SK-N-SH (cell line): ENCODE results near the gene CASP6. TPM values are rescaled to one million over a fixed set of nuclear protein-coding genes. Genes with fewer than 3 reads are reported as not detected.

Experiments used
- CTCF ChIA-PET: fragments of 300-600, 350-600 bp; formaldehyde crosslinking; extraction: SDS; loops from one replicate; lab custom pipeline; 2021; lab: Yijun Ruan, JAX
- POLR2A ChIA-PET: fragments of 350-600 bp; sonication (Branson Sonifier 250); formaldehyde crosslinking; extraction: SDS; loops from one replicate; lab custom pipeline; 2020; ENCODE audit warnings: antibody characterized with exemption, inconsistent platforms; lab: Yijun Ruan, JAX
- DNase-seq: peaks from one replicate; pipeline ENCODE4 v3.0.0; 2012
- H2AFZ ChIP-seq: fragments of 200-600 bp; sonication (generic); 2 replicates; pipeline ENCODE4 v1.8.1; 2016; ENCODE audit warnings: antibody characterized with exemption, mild to moderate bottlenecking, low read depth
- H3F3A ChIP-seq: fragments of 200-600 bp; sonication (generic); replicated peaks from 2 replicates; pipeline ENCODE3; 2016; ENCODE audit warnings: antibody characterized with exemption, mild to moderate bottlenecking; ENCODE audit not compliant: insufficient read depth
- H3K27ac ChIP-seq, 2 experiments: fragments of 200-500 bp in 1 of 2; fragments of 200-600 bp in 1 of 2; sonication (Bioruptor generic) in 1 of 2; sonication (generic), shearing (Covaris generic) in 1 of 2; 2 replicates each; pipeline versions ENCODE4 v1.5.1 to v1.6.1; 2014 to 2016; ENCODE audit warnings: low read depth in 2 of 2, inconsistent platforms in 1 of 2, low read length in 1 of 2, mild to moderate bottlenecking in 1 of 2, mixed read lengths in 1 of 2
- H3K27me3 ChIP-seq: fragments of 200-600 bp; sonication (generic), shearing (Covaris generic); 2 replicates; pipeline ENCODE4 v1.6.1; 2016; ENCODE audit warnings: mixed run types; ENCODE audit not compliant: insufficient read depth
- H3K36me3 ChIP-seq, 2 experiments: fragments of 200-500 bp in 1 of 2; fragments of 200-600 bp in 1 of 2; sonication (Bioruptor generic) in 1 of 2; sonication (generic) in 1 of 2; replicated peaks in 1 of 2; 2 replicates each; pipeline versions ENCODE3 to v1.5.1; 2014 to 2016; ENCODE audit warnings: low read length in 1 of 2, mild to moderate bottlenecking in 1 of 2; ENCODE audit not compliant: insufficient read depth in 2 of 2, control insufficient read depth in 1 of 2
- H3K4me1 ChIP-seq, 2 experiments: fragments of 200-500 bp in 1 of 2; fragments of 200-600 bp in 1 of 2; sonication (Bioruptor generic) in 1 of 2; sonication (generic), shearing (Covaris generic) in 1 of 2; 2 replicates each; pipeline versions ENCODE4 v1.5.1 to v1.6.1; 2014 to 2016; ENCODE audit warnings: low read depth in 1 of 2, low read length in 1 of 2, mixed run types in 1 of 2; ENCODE audit not compliant: insufficient read depth in 2 of 2, control insufficient read depth in 1 of 2
- H3K4me2 ChIP-seq: fragments of 200-600 bp; sonication (generic), shearing (Covaris generic); 2 replicates; pipeline ENCODE4 v1.6.1; 2017; ENCODE audit warnings: mixed run types
- H3K4me3 ChIP-seq, 2 experiments: fragments of 200-500 bp in 1 of 2; fragments of 200-600 bp in 1 of 2; sonication (Bioruptor generic) in 1 of 2; sonication (generic), shearing (Covaris generic) in 1 of 2; 2 replicates each; pipeline versions ENCODE4 v1.5.1 to v1.8.1; 2014 to 2016; ENCODE audit warnings: low read depth in 2 of 2, inconsistent platforms in 1 of 2, low read length in 1 of 2, mild to moderate bottlenecking in 1 of 2, mixed read lengths in 1 of 2, moderate library complexity in 1 of 2
- H3K79me2 ChIP-seq: fragments of 200-600 bp; sonication (generic); 2 replicates; pipeline ENCODE4 v1.8.1; 2017; ENCODE audit warnings: mild to moderate bottlenecking; ENCODE audit not compliant: insufficient read depth
- H3K9ac ChIP-seq: fragments of 200-600 bp; sonication (generic); 2 replicates; pipeline ENCODE4 v1.6.1; 2017; ENCODE audit warnings: mixed run types
- H3K9me2 ChIP-seq: fragments of 200-600 bp; sonication (generic); 2 replicates; pipeline ENCODE4 v1.6.1; 2017; ENCODE audit warnings: mixed run types
- H3K9me3 ChIP-seq: fragments of 200-600 bp; sonication (generic); 2 replicates; pipeline ENCODE4 v1.6.1; 2017; ENCODE audit warnings: mixed run types, mild to moderate bottlenecking, moderate library complexity
- H4K20me1 ChIP-seq: fragments of 200-600 bp; sonication (generic); 2 replicates; pipeline ENCODE4 v1.6.1; 2017; ENCODE audit warnings: mild to moderate bottlenecking, mixed run types; ENCODE audit not compliant: insufficient read depth
- CHD2 ChIP-seq: fragments of 150-350 bp; IDR thresholded peaks from 2 replicates; pipeline ENCODE4 v1.6.1; 2018; ENCODE audit warnings: low read length; ENCODE audit not compliant: partially characterized antibody
- CTCF ChIP-seq: fragments of 200-600 bp; sonication (generic); IDR thresholded peaks from 2 replicates; pipeline ENCODE4 v1.6.1; 2017; ENCODE audit warnings: antibody characterized with exemption, mild to moderate bottlenecking, moderate library complexity
- ELF1 ChIP-seq: IDR thresholded peaks from 2 replicates; pipeline ENCODE4 v1.4.0; 2012
- FOSL2 ChIP-seq: IDR thresholded peaks from 2 replicates; pipeline ENCODE4 v1.4.0; 2012; ENCODE audit warnings: low read depth, mild to moderate bottlenecking, moderate library complexity, borderline replicate concordance
- FOXJ3 ChIP-seq: sonication (generic); formaldehyde crosslinking; IDR thresholded peaks from 2 replicates; pipeline ENCODE4 v1.5.1; 2020; ENCODE audit warnings: mild to moderate bottlenecking, missing genetic modification reagents
- GABPA ChIP-seq: IDR thresholded peaks from 2 replicates; pipeline ENCODE4 v1.4.0; 2012; ENCODE audit warnings: low read depth, mild to moderate bottlenecking
- GATA2 ChIP-seq: sonication (generic); formaldehyde crosslinking; IDR thresholded peaks from 2 replicates; pipeline ENCODE4 v1.5.0; 2020; ENCODE audit warnings: mild to moderate bottlenecking, missing genetic modification reagents
- JUND ChIP-seq: IDR thresholded peaks from 2 replicates; pipeline ENCODE4 v1.4.0; 2012
- MAX ChIP-seq: IDR thresholded peaks from 2 replicates; pipeline ENCODE4 v1.4.0; 2012; ENCODE audit warnings: low read depth
- MEF2A ChIP-seq: IDR thresholded peaks from 2 replicates; pipeline ENCODE4 v1.4.0; 2012; ENCODE audit warnings: low read depth, borderline replicate concordance
- MXI1 ChIP-seq: IDR thresholded peaks from 2 replicates; pipeline ENCODE4 v1.6.1; 2012; ENCODE audit warnings: mild to moderate bottlenecking, low read depth, low read length, improper control_type of control experiment
- NFIC ChIP-seq: IDR thresholded peaks from 2 replicates; pipeline ENCODE4 v1.4.0; 2012; ENCODE audit warnings: borderline replicate concordance
- PBX3 ChIP-seq: IDR thresholded peaks from 2 replicates; pipeline ENCODE4; 2012
- REST ChIP-seq: IDR thresholded peaks from 2 replicates; pipeline ENCODE4 v1.6.1; 2012; ENCODE audit warnings: mild to moderate bottlenecking, low read depth, low read length, moderate library complexity
- RFX5 ChIP-seq: IDR thresholded peaks from 2 replicates; pipeline ENCODE4 v1.6.1; 2012; ENCODE audit warnings: mild to moderate bottlenecking, improper control_type of control experiment, low read length
- SIN3A ChIP-seq: IDR thresholded peaks from 2 replicates; pipeline ENCODE4 v1.6.1; 2012; ENCODE audit warnings: low read depth, mild to moderate bottlenecking, low read length, moderate library complexity, borderline replicate concordance
- TAF1 ChIP-seq: IDR thresholded peaks from 2 replicates; pipeline ENCODE4 v1.6.1; 2012; ENCODE audit warnings: low read depth, mild to moderate bottlenecking, low read length, moderate library complexity, borderline replicate concordance
- TEAD4 ChIP-seq: IDR thresholded peaks from 2 replicates; pipeline ENCODE4 v1.4.0; 2012; ENCODE audit warnings: mild to moderate bottlenecking, borderline replicate concordance; ENCODE audit not compliant: insufficient read depth
- USF2 ChIP-seq: fragments of 150-350 bp; IDR thresholded peaks from 2 replicates; pipeline ENCODE4 v1.6.1; 2017; ENCODE audit warnings: antibody characterized with exemption, low read length, low read depth, borderline replicate concordance
- YY1 ChIP-seq: IDR thresholded peaks from 2 replicates; pipeline ENCODE4 v1.4.0; 2012; ENCODE audit warnings: low read depth, mild to moderate bottlenecking
- WGBS: methylation state at CpG from one replicate; pipeline ENCODE4 v1.1.6; 2017; ENCODE audit warnings: low lambda C conversion rate; 5-methylcytosine and 5-hydroxymethylcytosine counted together
- polyA plus RNA-seq, 3 experiments: library from polyadenylated mRNA; depleted of rRNA; stranded (reverse); fragments of >200 nt; gene quantifications; 2 replicates each; pipeline ENCODE4 v1.2.3, GENCODE V29; 2012

The CASP6 gene
- polyA plus RNA-seq, 1 of the 3 experiments (the other 2 are of a cell fraction): 30.2 TPM

GRCh38 chr4:109690690-109691410 lies 12.4 kb downstream of the CASP6 start:
- H3K9me2 ChIP-seq: no peaks in the 10 kb centered on the region
- H3K9ac ChIP-seq: no peak overlapping the region
- ChIA-PET CTCF (interaction anchor here (0.7 to 1.3 kb wide), 3 partner anchors 10 to 11 kb away, joined by 3 to 4 read pairs (median 4); no protein-coding TSS in a partner anchor), POLR2A (no interaction called here)
- H2AFZ ChIP-seq: no peak overlapping the region
- no peaks in the 10 kb centered on the region for H3K9me3 ChIP-seq
- no peak overlapping the region for H3K4me3 ChIP-seq
- 0 out of 2 replicates have a peak, but pooled peaks cover 2% of the 10 kb centered on the region for H3K79me2 ChIP-seq
- H3K36me3 ChIP-seq: peaks cover 41 to 67% of the 10 kb centered on the region in 2 experiments
- no peak for DNase-seq
- no peak overlapping the region for H3K4me2 ChIP-seq
- H3K4me1 ChIP-seq: no peaks in the 10 kb centered on the region
- no peaks in the 10 kb centered on the region for H3K27me3 ChIP-seq
- WGBS: 94% methylated on average over 6 of the region's 6 CpGs
- no peaks in the 10 kb centered on the region for H4K20me1 ChIP-seq
- no peaks in the 10 kb centered on the region for H3F3A ChIP-seq
- no peak for TF ChIP-seq REST
- TF ChIP-seq CHD2: no peak
- TF ChIP-seq TAF1: no peak
- TF ChIP-seq ELF1: no peak
- TF ChIP-seq PBX3: no peak
- TF ChIP-seq JUND: no peak
- TF ChIP-seq GABPA: no peak
- no peak for TF ChIP-seq MEF2A
- no peak for TF ChIP-seq MAX
- TF ChIP-seq FOXJ3 (CRISPR knock-in tag): no peak
- no peak for TF ChIP-seq RFX5
- no peak for TF ChIP-seq NFIC
- no peak for TF ChIP-seq MXI1
- no peak for TF ChIP-seq FOSL2
- TF ChIP-seq SIN3A: no peak
- TF ChIP-seq GATA2 (CRISPR knock-in tag): no peak
- TF ChIP-seq TEAD4: no peak
- no peak for TF ChIP-seq CTCF
- no peak for TF ChIP-seq YY1
- TF ChIP-seq USF2: no peak
- no peak overlapping the region for H3K27ac ChIP-seq
